NCI-H510A (cell line): ENCODE measurements around the gene USP32.

Experiments
- DNase-seq: peaks from one replicate; lab custom pipeline; 2025; lab: John Stamatoyannopoulos, UW

USP32 gene

GRCh38 chr17:60153606-60154390 is 238.1 kb downstream of the USP32 start:
- no peak for DNase-seq

- DNase-seq, result no peak
These were observed 240.6 kb downstream of the USP32 start for GRCh38 chr17:60151355-60151754.

GRCh38 chr17:60149691-60150582 is 242.0 kb downstream of the USP32 start, which contains the start of gene CA4:
TSS of gene CA4 (plus strand) at chr17:60149973. CDS start at chr17:60150035, 62 bp downstream.
- DNase-seq, result peak; percentile 50

- DNase-seq, result no peak
These were observed 243.6 kb downstream of the USP32 start for GRCh38 chr17:60148373-60148772.

GRCh38 chr17:60147553-60148223 is 244.2 kb downstream of the USP32 start:
- no peak for DNase-seq

GRCh38 chr17:60146206-60146605 is 245.7 kb downstream of the USP32 start:
- no peak for DNase-seq

- no peak for DNase-seq
These were observed 246.7 kb downstream of the USP32 start for GRCh38 chr17:60145006-60145935.

- peak; percentile 81 for DNase-seq
These were observed 248.9 kb downstream of the USP32 start for GRCh38 chr17:60142872-60143499.

- DNase-seq, result no peak
These were observed 250.6 kb downstream of the USP32 start for GRCh38 chr17:60141111-60142018.

GRCh38 chr17:60139438-60140285 is 252.3 kb downstream of the USP32 start:
- DNase-seq, result no peak

GRCh38 chr17:60138769-60139437 is 253.0 kb downstream of the USP32 start:
- DNase-seq, result no peak

- no peak for DNase-seq
These were observed 254.2 kb downstream of the USP32 start for GRCh38 chr17:60137731-60138130.

GRCh38 chr17:60135951-60136666 is 255.8 kb downstream of the USP32 start:
- no peak for DNase-seq

GRCh38 chr17:60135151-60135950 is 256.6 kb downstream of the USP32 start:
- DNase-seq, result peak; percentile 96

GRCh38 chr17:60134396-60135150 is 257.4 kb downstream of the USP32 start:
- no peak for DNase-seq

- DNase-seq, result no peak
These were observed 261.5 kb downstream of the USP32 start for GRCh38 chr17:60130466-60130865.
